HK-2 (cell line): ENCODE results near the gene THSD8.
"Not testable (repeated sequence)": the region's sequence is repeated elsewhere in the genome, so short reads cannot be mapped to it uniquely, and the experiment has no call there.

Experiments used
- DNase-seq: peaks from one replicate; pipeline ENCODE4 v3.0.0-alpha.2; 2018; ENCODE audit not compliant: unreplicated experiment

THSD8 gene

GRCh38 chr19:12792051-12792852 lies 9.6 kb upstream of the THSD8 start:
- DNase-seq = peak; percentile 66

GRCh38 chr19:12792853-12793289 lies 9.0 kb upstream of the THSD8 start:
- DNase-seq = no peak

DNA sequence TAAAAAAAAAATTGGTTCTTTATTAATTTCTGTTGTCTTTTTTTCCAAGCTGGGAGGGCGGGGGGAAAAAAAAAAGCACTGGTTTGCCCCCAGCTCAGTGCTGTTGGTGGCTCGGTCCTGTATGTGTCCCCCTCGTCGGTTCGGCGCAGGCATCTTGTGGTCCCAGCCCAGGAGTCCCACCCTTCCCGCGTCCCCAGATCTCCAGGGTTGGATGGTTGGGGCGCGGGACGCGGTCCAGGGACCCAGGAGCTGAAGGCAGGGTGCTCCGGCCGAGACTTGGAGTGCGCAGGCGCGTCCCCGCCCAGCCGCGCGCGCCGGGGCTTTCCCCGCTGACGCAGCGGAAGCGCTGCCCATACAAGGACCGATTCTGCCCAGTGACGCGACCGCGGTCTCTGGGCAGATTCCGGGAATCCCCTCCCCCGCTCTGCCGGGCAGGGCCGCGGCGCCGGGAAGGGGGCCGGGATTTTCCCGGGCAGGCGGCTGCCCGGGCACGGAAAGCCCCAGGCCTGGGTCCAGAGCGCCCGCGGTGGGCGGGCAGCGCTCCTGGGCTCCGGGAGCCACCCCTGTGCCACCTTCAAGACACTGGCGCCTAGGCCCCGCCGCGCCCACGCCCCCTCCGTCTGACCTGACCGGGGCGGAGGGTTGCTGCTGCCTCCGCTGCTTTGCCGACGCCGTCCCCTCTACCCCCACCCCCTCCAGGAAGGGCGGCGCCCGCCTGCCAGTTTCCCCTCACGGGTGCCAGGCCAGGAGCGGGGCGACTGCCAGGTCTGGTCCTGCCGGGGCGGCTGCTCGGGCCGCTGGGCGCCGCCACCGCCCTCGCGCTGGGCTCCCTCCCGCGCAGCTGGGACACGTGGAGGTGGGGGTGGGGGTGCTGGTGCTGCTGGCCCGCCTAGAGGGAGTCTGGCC lies 8.3 kb upstream of the THSD8 start:
- DNase-seq = peak; percentile 96

DNA sequence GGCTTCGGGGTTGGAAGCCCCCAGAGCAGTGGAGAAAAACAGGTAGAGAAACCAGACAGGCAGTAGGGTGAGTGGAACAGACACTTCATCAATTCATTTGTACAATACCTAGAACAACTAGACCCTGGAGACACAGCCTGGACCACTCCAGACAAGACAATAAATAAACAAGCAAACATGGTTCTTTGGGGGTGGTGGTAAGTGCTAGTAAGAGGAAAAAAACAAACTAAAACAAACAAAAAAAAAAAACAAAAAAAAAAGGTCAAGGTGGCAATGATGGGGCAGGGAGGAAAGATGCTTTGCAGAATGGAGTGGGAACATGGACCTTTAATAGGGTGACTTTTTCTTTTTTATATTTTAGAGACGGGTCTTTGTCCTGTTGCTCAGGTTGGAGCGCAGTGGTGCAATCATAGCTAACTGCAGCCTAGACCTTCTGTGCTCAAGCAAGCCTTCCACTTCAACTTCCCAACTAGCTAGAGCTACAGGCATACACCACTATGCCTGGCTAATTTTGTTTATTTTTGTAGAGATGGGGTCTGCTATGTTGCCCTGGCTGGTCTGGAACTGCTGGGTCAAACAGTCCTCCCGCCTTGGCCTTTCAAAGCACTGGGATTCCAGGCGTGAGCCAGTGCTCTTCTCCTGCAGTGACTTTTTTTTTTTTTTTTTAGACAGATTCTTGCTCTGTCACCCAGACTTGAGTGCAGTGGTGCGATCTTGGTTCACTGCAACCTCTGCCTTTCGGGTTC lies 7.5 kb upstream of the THSD8 start:
- DNase-seq = no peak

DNA sequence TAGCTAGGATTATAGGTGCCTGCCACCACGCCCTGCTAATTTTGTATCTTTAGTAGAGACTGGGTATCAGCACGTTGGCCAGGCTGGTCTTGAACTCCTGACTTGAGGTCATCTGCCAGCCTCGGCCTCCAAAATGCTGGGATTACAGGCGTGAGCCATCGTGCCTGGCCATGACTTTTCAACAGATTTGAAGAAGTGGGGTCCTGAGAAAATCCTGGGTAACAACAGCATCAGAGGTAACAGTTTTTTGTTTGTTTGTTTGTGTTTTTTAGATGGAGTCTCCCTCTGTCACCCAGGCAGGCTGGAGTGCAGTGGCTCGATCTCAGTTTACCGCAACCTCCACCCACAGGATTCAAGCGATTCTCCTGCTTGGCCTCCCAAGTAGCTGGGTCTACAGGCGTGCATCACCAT lies 6.9 kb upstream of the THSD8 start:
- DNase-seq = no peak

DNA sequence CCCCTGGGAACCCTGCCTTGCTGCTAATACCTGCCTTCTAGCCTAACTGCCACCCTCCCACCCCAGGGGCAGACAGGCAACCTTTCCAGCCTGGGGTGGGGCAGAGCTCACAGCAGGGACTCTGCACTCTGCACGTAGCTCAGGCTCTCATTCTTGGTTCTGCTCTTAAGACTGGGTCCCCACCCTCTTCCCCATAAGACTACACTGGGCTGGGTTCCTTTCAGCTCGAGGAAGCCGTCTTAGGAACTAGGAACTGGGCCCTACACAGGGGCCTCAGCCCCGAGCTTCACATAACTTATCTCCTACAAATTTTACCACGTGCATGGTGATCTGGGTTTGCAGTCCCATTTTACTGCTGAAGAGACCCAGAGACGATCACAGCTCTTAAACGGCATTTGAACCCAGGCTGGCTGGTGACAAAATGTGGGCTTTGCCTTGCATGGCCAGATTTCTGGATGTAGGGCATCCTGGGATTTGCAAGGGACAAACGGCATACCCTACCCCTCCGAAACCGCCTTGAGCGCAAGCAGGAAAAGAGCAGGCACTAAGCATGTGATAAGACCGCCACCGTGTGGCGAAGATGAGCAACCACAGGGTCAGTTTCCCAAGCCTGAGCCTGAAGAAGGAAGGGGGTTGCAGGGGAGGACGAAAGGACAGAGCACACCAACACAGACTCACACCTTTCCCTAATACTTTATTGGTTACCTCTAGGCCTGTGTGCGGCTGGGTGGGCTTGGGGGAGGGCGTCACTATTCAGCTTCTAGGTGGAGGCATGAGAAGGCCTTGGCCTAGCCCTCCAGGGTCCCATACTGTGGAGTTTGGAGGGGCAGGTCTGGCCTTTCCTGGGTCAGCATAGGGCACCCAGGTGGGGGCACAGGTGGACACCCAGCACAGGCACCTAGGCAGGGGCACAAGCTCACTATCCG lies 5.5 kb upstream of the THSD8 start:
- peak; percentile 74 for DNase-seq

DNA sequence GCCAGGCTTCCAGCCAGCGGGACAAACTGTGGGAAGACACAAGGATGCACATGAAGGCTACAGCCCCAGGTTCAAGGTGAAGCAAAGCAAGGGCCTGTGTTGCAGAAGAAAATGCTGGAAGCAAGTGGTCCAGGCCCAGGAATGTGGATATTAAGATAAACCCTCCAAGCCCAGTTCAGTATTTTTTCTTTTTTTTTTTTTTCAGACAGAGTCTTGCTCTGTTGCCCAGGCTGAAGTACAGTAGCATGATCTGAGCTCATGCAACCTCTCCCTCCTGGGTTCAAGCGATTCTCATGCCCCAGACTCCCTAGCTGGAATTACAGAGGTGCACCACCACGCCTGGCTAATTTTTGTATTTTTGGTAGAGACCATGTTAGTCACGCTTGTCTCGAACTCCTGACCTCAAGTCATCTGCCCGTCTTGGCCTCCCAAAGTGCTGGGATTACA lies 4.7 kb upstream of the THSD8 start:
- DNase-seq = no peak

- not testable (repeated sequence) for DNase-seq
Measured at GRCh38 chr19:12797607-12798006, 4.3 kb upstream of the THSD8 start.

GRCh38 chr19:12799742-12800465 lies 2.0 kb upstream of the THSD8 start:
- no peak for DNase-seq

DNA sequence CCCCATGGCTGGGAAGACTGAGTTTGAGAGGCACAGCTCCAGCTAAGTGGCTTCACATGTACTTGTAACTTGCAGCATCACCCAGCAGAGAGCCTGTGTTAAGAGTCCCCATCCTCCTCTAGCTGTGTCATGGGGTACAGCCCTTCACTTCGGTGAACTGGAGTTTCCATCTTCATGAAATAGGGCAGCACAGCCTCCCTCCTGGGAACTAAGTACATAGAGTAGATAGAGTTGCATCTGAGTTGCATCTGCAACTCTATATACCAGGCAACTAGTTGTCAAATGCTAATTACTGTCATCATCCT lies 1.5 kb upstream of the THSD8 start:
- DNase-seq = no peak

DNA sequence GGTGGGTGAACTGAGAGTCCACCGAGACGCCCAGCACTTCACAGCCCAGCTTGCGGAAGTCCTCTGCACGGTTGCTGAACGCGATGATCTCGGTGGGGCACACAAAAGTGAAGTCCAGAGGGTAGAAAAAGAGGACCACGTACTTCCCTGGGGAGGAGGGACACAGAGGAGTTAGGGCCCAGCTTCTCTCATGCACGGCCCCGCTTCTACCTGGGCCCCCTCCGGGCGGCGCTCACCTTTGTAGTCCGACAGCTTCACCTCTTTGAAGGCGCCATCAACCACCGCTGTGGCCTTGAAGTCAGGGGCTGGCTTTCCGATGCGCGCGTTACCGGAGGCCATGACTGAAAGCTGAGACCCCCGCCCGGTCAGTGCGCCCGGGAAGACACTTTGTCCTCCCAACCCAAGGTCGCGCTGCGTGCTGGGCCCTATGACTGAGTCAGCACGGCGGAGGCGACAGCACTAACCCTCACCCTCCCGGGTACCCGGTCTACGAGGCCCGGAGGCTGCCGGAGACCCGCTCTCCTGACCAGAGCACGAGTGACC lies 875 bp upstream of the THSD8 start:
- DNase-seq = no peak

GRCh38 chr19:12802267-12803106 lies 618 bp downstream of the THSD8 start:
- DNase-seq = no peak

- no peak for DNase-seq
Measured at GRCh38 chr19:12804051-12804450, 2.2 kb downstream of the THSD8 start.

DNA sequence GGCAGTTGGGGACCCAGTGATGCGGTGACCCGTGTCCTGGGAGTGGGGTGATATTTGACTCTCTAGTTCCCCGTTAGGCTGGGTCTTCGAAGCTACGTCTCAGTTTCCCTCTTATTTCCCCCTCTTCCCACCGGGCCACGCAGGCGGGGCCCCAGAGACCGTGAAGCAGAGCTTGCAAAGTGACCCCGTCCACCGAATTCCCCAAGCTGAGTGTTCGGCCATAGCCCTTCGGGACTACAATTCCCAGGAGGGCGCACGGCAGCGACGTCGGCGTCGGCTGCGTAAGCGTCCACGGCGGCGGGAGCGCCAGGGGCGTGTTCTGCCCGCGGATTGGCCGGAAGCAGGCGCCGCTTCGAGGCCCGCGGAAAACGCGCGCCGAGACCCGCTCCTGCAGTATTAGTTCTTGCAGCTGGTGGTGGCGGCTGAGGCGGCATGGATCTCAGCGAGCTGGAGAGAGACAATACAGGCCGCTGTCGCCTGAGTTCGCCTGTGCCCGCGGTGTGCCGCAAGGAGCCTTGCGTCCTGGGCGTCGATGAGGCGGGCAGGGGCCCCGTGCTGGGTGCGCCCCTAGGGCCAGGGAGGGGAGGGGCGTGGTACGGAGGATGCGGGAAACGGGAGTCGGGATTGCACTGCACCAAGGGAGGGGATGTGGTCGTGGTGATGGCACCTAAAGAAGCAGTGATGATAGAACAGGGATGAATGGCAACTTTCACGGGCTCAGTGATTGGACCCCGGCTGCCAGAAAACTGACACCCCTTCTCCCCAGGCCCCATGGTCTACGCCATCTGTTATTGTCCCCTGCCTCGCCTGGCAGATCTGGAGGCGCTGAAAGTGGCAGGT lies 4.6 kb downstream of the THSD8 start, which contains the start of gene RNASEH2A:
Gene RNASEH2A (plus strand): TSS at position 343 of the 840 bp plus-strand sequence. CDS start 90 bp downstream, at position 433.
- DNase-seq = peak; percentile 87

DNA sequence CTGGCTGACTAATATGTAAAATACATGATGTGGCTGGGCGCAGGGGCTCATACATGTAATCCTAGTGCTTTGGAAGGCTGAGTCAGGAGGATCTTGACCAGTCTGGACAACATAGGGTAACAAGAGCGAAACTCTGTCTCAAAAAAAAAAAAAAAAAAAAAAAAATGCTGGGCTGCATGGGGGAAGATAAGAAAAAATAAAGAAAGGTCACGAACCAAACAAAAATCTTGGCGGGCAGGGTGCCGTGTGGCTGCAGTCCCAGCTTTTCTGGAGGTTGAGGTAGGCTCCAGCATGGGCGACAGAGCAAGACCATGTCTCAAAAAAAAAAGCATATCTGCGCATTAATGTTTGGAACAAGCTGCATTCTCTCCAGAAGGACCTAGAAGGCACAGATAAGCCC lies 13.2 kb downstream of the THSD8 start:
- DNase-seq = no peak

- not testable (repeated sequence) for DNase-seq
Measured at GRCh38 chr19:12817188-12817587, 15.3 kb downstream of the THSD8 start.

DNA sequence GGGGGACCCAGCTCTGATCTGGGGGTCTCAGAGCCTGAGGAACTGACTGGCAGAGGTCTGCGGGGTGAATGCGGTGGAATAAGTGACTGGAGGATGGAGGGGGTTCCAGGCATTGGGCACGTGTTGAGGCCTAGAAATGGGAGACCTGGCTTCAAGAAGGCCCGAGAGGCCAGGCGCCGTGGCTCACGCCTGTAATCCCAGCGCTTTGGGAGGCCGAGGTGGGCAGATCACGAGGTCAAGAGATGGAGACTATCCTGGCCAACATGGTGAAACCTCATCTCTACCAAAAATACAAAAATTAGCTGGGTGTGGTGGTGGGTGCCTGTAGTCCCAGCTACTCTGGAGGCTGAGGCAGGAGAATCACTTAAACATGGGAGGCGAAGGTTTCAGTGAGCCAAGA lies 15.9 kb downstream of the THSD8 start:
- not testable (repeated sequence) for DNase-seq

DNA sequence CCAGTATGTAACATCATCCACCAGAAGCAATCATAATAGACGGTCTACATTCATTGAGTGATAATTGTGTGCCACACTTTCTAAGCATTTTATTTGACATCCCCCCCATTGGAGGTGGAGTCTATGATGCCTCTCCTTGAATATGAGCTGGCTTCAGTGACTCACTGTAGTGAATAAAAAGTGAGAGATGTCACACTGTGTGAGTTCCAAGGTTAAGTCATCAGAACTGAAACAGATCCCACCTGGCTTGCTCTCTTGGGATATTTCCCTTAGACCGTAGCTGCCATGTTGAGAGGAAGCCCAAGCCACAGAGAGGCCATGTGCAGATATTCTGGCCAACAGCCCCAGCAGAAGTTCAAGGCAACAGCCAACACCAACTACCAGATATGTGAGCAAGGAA lies 19.9 kb downstream of the THSD8 start:
- no peak for DNase-seq
